Uterus (tissue), 4 donors: ENCODE measurements around the gene CCDC57. TPM values are rescaled to one million over a fixed set of nuclear protein-coding genes. Genes with fewer than 3 reads are reported as not detected.

Experiments
- DNase-seq, 2 donors: peaks; one replicate each; pipeline ENCODE4 v3.0.0-alpha.2; 2019 to 2020
- H3K27ac ChIP-seq, 2 donors: fragments of 200-600 bp; sonication (generic); 1 replicate in 1 of 2; 2 replicates in 1 of 2; pipeline ENCODE4 v1.5.1; 2016 to 2018
- H3K27me3 ChIP-seq, 2 donors: fragments of 200-600 bp; sonication (generic); one replicate each; pipeline ENCODE4 v1.5.1; 2018 to 2019; ENCODE audit warnings: control low read depth in 1 of 2
- H3K36me3 ChIP-seq, 2 donors: fragments of 200-600 bp; sonication (generic); one replicate each; pipeline ENCODE4 v1.5.1; 2019; ENCODE audit warnings: control low read depth in 1 of 2
- H3K4me1 ChIP-seq, 2 donors: fragments of 200-600 bp; sonication (generic); one replicate each; pipeline ENCODE4 v1.5.1; 2018 to 2019; ENCODE audit warnings: control low read depth in 1 of 2
- H3K4me3 ChIP-seq, 2 donors: fragments of 200-600 bp; sonication (generic); 1 replicate in 1 of 2; 2 replicates in 1 of 2; pipeline ENCODE4 v1.5.1; 2018 to 2019; ENCODE audit warnings: mild to moderate bottlenecking in 1 of 2
- H3K9me3 ChIP-seq, 2 donors: fragments of 200-600 bp; sonication (generic); one replicate each; pipeline ENCODE4 v1.5.1; 2019; ENCODE audit warnings: control low read depth in 1 of 2
- CTCF ChIP-seq, 4 experiments: fragments of 200-600 bp in 2 of 4; fragments of 450-650 bp in 2 of 4; sonication (generic) in 2 of 4; IDR thresholded peaks; one replicate each; pipeline ENCODE4 v1.5.1; 2016 to 2019; ENCODE audit warnings: antibody characterized with exemption in 4 of 4, mild to moderate bottlenecking in 2 of 4, moderate library complexity in 1 of 4
- POLR2A ChIP-seq, 2 donors: fragments of 450-650 bp; IDR thresholded peaks; one replicate each; pipeline ENCODE4 v1.6.1; 2016; ENCODE audit warnings: antibody characterized with exemption in 2 of 2, mild to moderate bottlenecking in 1 of 2, moderate library complexity in 1 of 2
- intact Hi-C: fragments of 100-400 bp; cut with DNase I; formaldehyde crosslinking; loops from one replicate; pipeline ENCODE4 v1.15.1; 2023; ENCODE audit warnings: low total_unique reads
- total RNA-seq, 4 donors: library from RNA; depleted of rRNA in 3 of 4; stranded (reverse); fragments of >200 nt in 3 of 4; gene quantifications; one replicate each; pipeline versions ENCODE4 v1.1.0 to v1.2.4, GENCODE V29; 2014 to 2023
- donor health status: DM: yes; HTN: yes; CAD: no.

The CCDC57 gene
- total RNA-seq, 4 donors from 2014 or later = 4.4 to 88.2 (median 17.6) TPM

GRCh38 chr17:82151106-82151957 is 61.3 kb downstream of the CCDC57 start:
- no peaks in the 10 kb centered on the region for H3K9me3 ChIP-seq
- no peaks in the 10 kb centered on the region for H3K27me3 ChIP-seq
- no peaks in the 10 kb centered on the region for H3K4me1 ChIP-seq
- H3K4me3 ChIP-seq = no peak overlapping the region
- no peak for DNase-seq
- no peak overlapping the region for H3K27ac ChIP-seq
- no peaks in the 10 kb centered on the region for H3K36me3 ChIP-seq
- intact Hi-C loops = loop anchor here (5.0 kb wide), 1 partner anchor 119 kb away; the partner anchor contains the start of gene RAC3
- TF ChIP-seq POLR2A (IDR thresholded peaks at IDR 0.05) (no peak), CTCF (IDR thresholded peaks at IDR 0.05) (no peak)

GRCh38 chr17:82149401-82150099 is 63.1 kb downstream of the CCDC57 start:
- no peaks in the 10 kb centered on the region for H3K36me3 ChIP-seq
- no peak for DNase-seq
- H3K4me1 ChIP-seq = no peaks in the 10 kb centered on the region
- H3K9me3 ChIP-seq = no peaks in the 10 kb centered on the region
- no peak overlapping the region for H3K4me3 ChIP-seq
- no peaks in the 10 kb centered on the region for H3K27me3 ChIP-seq
- no peak for TF ChIP-seq POLR2A (IDR thresholded peaks at IDR 0.05)
- TF ChIP-seq CTCF (IDR thresholded peaks at IDR 0.05) = no peak
- H3K27ac ChIP-seq = no peak overlapping the region
- intact Hi-C loops = loop anchor here (5.0 kb wide), 1 partner anchor 117 kb away; the partner anchor contains the start of gene RAC3

GRCh38 chr17:82148997-82149396 is 63.6 kb downstream of the CCDC57 start:
- no peak for DNase-seq
- no peak overlapping the region for H3K27ac ChIP-seq
- no peaks in the 10 kb centered on the region for H3K4me1 ChIP-seq
- intact Hi-C loops = no loop called here
- TF ChIP-seq POLR2A (IDR thresholded peaks at IDR 0.05) = no peak
- TF ChIP-seq CTCF (IDR thresholded peaks at IDR 0.05) = no peak
- no peaks in the 10 kb centered on the region for H3K27me3 ChIP-seq
- no peaks in the 10 kb centered on the region for H3K9me3 ChIP-seq
- H3K36me3 ChIP-seq = no peaks in the 10 kb centered on the region
- no peak overlapping the region for H3K4me3 ChIP-seq

GRCh38 chr17:82148011-82148410 is 64.6 kb downstream of the CCDC57 start:
- no peaks in the 10 kb centered on the region for H3K4me1 ChIP-seq
- H3K27me3 ChIP-seq = no peaks in the 10 kb centered on the region
- no peaks in the 10 kb centered on the region for H3K9me3 ChIP-seq
- no peak overlapping the region for H3K4me3 ChIP-seq
- intact Hi-C loops = no loop called here
- no peak for DNase-seq
- H3K27ac ChIP-seq = no peak overlapping the region
- TF ChIP-seq CTCF (IDR thresholded peaks at IDR 0.05) (no peak), POLR2A (IDR thresholded peaks at IDR 0.05) (no peak)
- no peaks in the 10 kb centered on the region for H3K36me3 ChIP-seq
